Measurements from ENCODE around the gene ZFAND2A. TPM values are rescaled to one million over a fixed set of nuclear protein-coding genes. Genes with fewer than 3 reads are reported as not detected.

The ZFAND2A gene
- total RNA-seq, 1 donor from 2014 or later: 17.2 TPM

GRCh38 chr7:1108264-1108920 is 51.6 kb downstream of the ZFAND2A start:
- no peak for DNase-seq (ENCODE audit: low read depth)
- no peak overlapping the region for H3K4me3 ChIP-seq (ENCODE audit: low read depth, low read length)
- no peak for TF ChIP-seq CTCF (conservative IDR thresholded peaks at IDR 0.05; ENCODE audit: low read depth, low read length)

GRCh38 chr7:1106793-1107421 is 53.1 kb downstream of the ZFAND2A start:
- no peak for TF ChIP-seq CTCF (conservative IDR thresholded peaks at IDR 0.05; ENCODE audit: low read depth, low read length)
- H3K4me3 ChIP-seq (ENCODE audit: low read depth, low read length): no peak overlapping the region
- DNase-seq (ENCODE audit: low read depth): no peak

GRCh38 chr7:1106063-1106792 is 53.8 kb downstream of the ZFAND2A start:
- no peak for TF ChIP-seq CTCF (conservative IDR thresholded peaks at IDR 0.05; ENCODE audit: low read depth, low read length)
- no peak for DNase-seq (ENCODE audit: low read depth)
- no peak overlapping the region for H3K4me3 ChIP-seq (ENCODE audit: low read depth, low read length)

- no peak for DNase-seq (ENCODE audit: low read depth)
- no peak overlapping the region for H3K4me3 ChIP-seq (ENCODE audit: low read depth, low read length)
- TF ChIP-seq CTCF (conservative IDR thresholded peaks at IDR 0.05; ENCODE audit: low read depth, low read length): no peak
Observed at GRCh38 chr7:1105189-1105588, 54.8 kb downstream of the ZFAND2A start.

GRCh38 chr7:1104516-1105179 is 55.3 kb downstream of the ZFAND2A start:
- DNase-seq (ENCODE audit: low read depth): no peak
- H3K4me3 ChIP-seq (ENCODE audit: low read depth, low read length): no peak overlapping the region
- TF ChIP-seq CTCF (conservative IDR thresholded peaks at IDR 0.05; ENCODE audit: low read depth, low read length): no peak

- no peak for DNase-seq (ENCODE audit: low read depth)
- H3K4me3 ChIP-seq (ENCODE audit: low read depth, low read length): no peak overlapping the region
- TF ChIP-seq CTCF (conservative IDR thresholded peaks at IDR 0.05; ENCODE audit: low read depth, low read length): no peak
Observed at GRCh38 chr7:1103789-1104515, 56.0 kb downstream of the ZFAND2A start.

Data from epithelial cell of proximal tubule (primary cell).